IMR-90 (cell line): Measurements from ENCODE around the gene POLR1H.

Experiments
- CHD1 ChIP-seq: IDR thresholded peaks from 2 replicates; pipeline ENCODE4 v1.6.1; 2012; ENCODE audit warnings: low read depth, low read length, improper control_type of control experiment
- CTCF ChIP-seq: conservative IDR thresholded peaks from 2 replicates; pipeline ENCODE4 v1.5.1; 2012; ENCODE audit warnings: mild to moderate bottlenecking, low read depth, low read length, improper control_type of control experiment
- RAD21 ChIP-seq: IDR thresholded peaks from 2 replicates; pipeline ENCODE4 v1.6.1; 2012; ENCODE audit warnings: low read length, improper control_type of control experiment

- TF ChIP-seq CHD1 (no peak), RAD21 (no peak), CTCF (no peak)
These were observed 38.9 kb upstream of the POLR1H start for GRCh38 chr6:30022189-30022588.
